ENCODE results near the gene CS. TPM values are rescaled to one million over a fixed set of nuclear protein-coding genes. Genes with fewer than 3 reads are reported as not detected.
A peak's percentile ranks its signal among the peaks of the same experiment; 100 is the strongest.

CS gene
- total RNA-seq, 4 donors from 2014 or later: 211 to 359 (median 271) TPM

DNA sequence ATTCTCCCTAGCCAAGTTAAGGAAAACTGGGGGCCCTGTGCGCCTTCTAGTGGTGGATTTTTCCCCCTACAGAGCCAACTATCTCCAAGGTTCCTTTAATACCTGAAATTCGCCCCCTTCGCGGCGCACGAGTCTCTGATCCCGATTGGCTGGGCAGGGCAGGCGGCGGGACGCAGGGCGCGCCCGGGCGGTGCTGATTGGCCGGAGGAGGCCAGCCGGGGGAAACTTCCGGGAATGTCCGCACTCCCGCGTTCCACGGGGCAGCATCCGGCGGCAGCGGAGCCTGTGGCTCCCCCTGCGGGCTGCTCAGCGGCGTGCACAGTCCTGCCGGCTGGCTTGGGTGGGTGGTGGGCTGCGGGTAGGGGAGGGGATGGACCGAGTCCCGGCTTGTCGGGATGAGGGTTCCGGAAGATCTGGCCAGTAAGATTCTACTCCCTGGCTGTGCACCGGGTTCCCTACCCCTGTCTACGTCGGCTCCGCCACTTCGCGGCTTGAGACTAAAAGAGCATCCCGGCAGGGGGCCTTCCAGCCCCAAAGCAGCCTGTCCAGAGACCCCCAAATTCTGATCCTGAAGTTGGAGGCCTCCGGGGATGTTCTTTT is 75.9 kb downstream of the CS start, which contains the start of gene NABP2:
Gene NABP2, plus strand, starts transcription at position 241 of the 600 bp plus-strand sequence. CDS start 515 bp downstream, outside the sequence.
- in situ Hi-C loops (cut with MboI; ENCODE audit: low sequenced_read_pairs in 4 of 4): loop anchor here in 1 of 4 donors (10.0 kb wide), 1 partner anchor 109 kb away; the partner anchor contains the start of genes RPL41 and ZC3H10
- intact Hi-C loops (cut with DNase I; ENCODE audit: low total_unique reads): loop anchor here (1.0 to 10.0 kb wide), 6 partner anchors 31 to 507 kb away; partner anchors contain the start of genes BLOC1S1, SPRYD4 and ZC3H10

DNA sequence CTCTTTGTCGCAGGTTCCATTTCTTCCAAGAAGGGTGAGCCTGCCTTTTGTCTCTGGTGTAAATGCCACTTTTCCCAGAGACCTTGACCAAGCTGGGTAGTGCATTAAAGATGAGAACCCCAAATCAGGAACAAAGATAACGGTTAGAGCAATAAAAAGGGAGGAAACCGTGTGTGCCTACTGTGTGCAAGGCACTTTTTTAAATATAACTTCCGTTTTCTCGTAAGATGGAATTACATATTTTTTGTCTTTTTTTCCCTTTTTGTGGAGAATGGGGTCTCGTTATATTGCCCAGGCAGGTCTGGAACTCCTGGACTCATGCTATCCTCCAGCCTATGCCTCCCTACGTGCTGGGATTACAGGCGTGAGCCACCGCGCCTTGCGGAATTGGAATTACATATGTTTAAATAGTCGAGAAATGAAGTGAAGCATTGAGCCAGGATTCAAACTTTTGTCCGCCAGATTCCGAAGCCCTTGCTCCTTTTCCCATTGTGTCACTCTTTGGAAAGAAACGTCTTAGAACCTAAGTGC is 76.5 kb downstream of the CS start:
- TF ChIP-seq, protein P1, sequence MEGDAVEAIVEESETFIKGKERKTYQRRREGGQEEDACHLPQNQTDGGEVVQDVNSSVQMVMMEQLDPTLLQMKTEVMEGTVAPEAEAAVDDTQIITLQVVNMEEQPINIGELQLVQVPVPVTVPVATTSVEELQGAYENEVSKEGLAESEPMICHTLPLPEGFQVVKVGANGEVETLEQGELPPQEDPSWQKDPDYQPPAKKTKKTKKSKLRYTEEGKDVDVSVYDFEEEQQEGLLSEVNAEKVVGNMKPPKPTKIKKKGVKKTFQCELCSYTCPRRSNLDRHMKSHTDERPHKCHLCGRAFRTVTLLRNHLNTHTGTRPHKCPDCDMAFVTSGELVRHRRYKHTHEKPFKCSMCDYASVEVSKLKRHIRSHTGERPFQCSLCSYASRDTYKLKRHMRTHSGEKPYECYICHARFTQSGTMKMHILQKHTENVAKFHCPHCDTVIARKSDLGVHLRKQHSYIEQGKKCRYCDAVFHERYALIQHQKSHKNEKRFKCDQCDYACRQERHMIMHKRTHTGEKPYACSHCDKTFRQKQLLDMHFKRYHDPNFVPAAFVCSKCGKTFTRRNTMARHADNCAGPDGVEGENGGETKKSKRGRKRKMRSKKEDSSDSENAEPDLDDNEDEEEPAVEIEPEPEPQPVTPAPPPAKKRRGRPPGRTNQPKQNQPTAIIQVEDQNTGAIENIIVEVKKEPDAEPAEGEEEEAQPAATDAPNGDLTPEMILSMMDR (IDR thresholded peaks at IDR 0.05 in 4 of 5, conservative IDR thresholded peaks at IDR 0.05 in 1 of 5): no peak
- no peak for TF ChIP-seq POLR2A (IDR thresholded peaks at IDR 0.05)
- DNase-seq (no peak), ATAC-seq (no peak)
- Histone ChIP-seq H3K4me1 (peaks cover 34 to 45% of the 10 kb centered on the region in 2 donors), H3K9me3 (no peaks in the 10 kb centered on the region), H3K36me3 (peaks cover 0 to 6% of the 10 kb centered on the region in 2 donors), H3K27me3 (no peaks in the 10 kb centered on the region), H3K4me3 (peak overlapping the region; percentile 15 to 85 (median 62)), H3K27ac (peak overlapping the region; percentile 96 to 100 (median 98))
- in situ Hi-C loops (cut with MboI; ENCODE audit: low sequenced_read_pairs in 4 of 4) (loop anchor here in 1 of 4 donors (10.0 kb wide), 1 partner anchor 109 kb away; the partner anchor contains the start of genes RPL41 and ZC3H10), intact Hi-C loops (cut with DNase I; ENCODE audit: low total_unique reads) (loop anchor here (1.0 to 10.0 kb wide), 8 partner anchors 30 to 506 kb away; partner anchors contain the start of genes BLOC1S1, CS, MYL6 and SPRYD4)

More for the DNA sequence above, 75.9 kb downstream of the CS start, which contains the start of gene NABP2:
- H3K36me3 ChIP-seq: peaks cover 0 to 11% of the 10 kb centered on the region in 2 donors
- DNase-seq (peak; percentile 97 to 99), ATAC-seq (peak; percentile 79 to 84)
- H3K27me3 ChIP-seq: no peaks in the 10 kb centered on the region
- no peaks in the 10 kb centered on the region for H3K9me3 ChIP-seq
- H3K27ac ChIP-seq: peak within 1 kb of the TSS; percentile 96 to 100 (median 98)
- peak within 1 kb of the TSS; percentile 63 to 85 (median 79) for H3K4me3 ChIP-seq
- H3K4me1 ChIP-seq: peaks cover 34 to 45% of the 10 kb centered on the region in 2 donors
- TF ChIP-seq, protein P1 (IDR thresholded peaks at IDR 0.05 in 4 of 5, conservative IDR thresholded peaks at IDR 0.05 in 1 of 5): peak; percentile 94 to 96 (median 95)
- peak in 1 of 2 donors; percentile 25 for TF ChIP-seq POLR2A (IDR thresholded peaks at IDR 0.05)

DNA sequence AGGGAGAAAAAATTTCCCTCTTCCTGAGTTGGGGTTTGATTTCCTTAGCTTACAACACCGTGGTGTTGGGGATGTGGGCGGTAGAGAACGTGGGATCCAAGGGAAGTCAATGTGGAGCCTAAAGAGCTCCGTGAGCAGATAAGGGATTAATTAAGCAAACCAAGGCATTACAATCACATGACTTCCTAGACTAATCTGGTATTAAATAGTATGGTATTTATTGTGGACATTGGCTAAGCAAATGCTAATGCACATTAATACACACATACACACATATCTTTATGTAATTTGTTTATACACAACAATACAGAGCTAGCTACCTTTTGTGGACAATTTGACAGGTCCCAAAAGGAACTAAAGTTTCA is 77.6 kb downstream of the CS start:
- TF ChIP-seq, protein P1 (IDR thresholded peaks at IDR 0.05 in 4 of 5, conservative IDR thresholded peaks at IDR 0.05 in 1 of 5): no peak
- TF ChIP-seq POLR2A (IDR thresholded peaks at IDR 0.05): no peak
- H3K4me1 ChIP-seq: peaks cover 34 to 45% of the 10 kb centered on the region in 2 donors
- in situ Hi-C loops (cut with MboI; ENCODE audit: low sequenced_read_pairs in 4 of 4): loop anchor here in 1 of 4 donors (10.0 kb wide), 1 partner anchor 108 kb away; the partner anchor contains the start of genes RPL41 and ZC3H10
- no peak for ATAC-seq
- H3K9me3 ChIP-seq: no peaks in the 10 kb centered on the region
- intact Hi-C loops (cut with DNase I; ENCODE audit: low total_unique reads): loop anchor here (2.0 to 10.0 kb wide), 4 partner anchors 64 to 505 kb away; partner anchors contain the start of genes BLOC1S1, CS, MYL6 and SPRYD4
- peak overlapping the region; percentile 80 to 99 (median 89) for H3K4me3 ChIP-seq
- DNase-seq: no peak
- no peaks in the 10 kb centered on the region for H3K27me3 ChIP-seq
- H3K27ac ChIP-seq: peak overlapping the region; percentile 96 to 100 (median 98)
- H3K36me3 ChIP-seq: peaks cover 0 to 3% of the 10 kb centered on the region in 2 donors

DNA sequence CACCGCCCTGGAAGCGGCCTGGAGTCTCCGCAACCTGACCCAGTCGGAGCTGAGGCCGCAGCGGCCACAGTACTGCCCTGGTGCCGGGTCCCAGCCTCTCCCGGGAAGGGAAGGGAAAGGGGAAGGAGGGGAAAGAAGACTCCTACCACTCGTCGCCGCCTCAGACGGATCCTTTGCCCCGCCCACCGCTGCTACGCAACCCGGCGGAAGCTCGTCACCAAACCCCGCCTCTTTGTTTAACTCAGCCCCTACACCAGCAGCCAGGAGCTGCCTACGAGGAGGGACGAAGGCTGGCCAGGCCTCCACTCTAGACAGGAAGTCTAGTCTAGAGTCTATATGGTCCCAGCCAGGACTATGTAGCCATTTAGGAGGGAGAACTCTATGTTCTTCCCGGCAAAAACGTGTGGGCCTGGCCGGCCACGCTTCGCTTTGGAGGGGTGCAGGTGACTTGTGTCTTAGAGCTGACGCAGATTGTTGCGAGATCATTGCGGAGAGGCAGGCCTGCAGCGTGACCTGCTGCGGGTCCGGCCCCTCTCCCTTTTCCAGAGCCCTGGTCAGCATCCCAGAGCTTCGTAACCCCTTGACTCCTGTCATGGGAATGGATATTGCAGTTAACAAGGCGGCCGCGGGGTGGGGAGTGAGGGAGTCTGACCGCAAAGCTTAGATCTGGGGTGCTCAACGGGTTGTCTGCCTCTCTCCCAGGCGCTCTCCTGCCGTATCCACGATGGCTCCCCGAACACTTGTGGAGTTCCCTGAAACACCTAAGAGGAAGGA is 78.2 kb downstream of the CS start, which contains the start of gene RNF41:
Gene RNF41, minus strand, starts transcription at position 166 of the 774 bp plus-strand sequence. CDS start 7,875 bp downstream, outside the sequence.
- no peaks in the 10 kb centered on the region for H3K36me3 ChIP-seq
- TF ChIP-seq POLR2A (IDR thresholded peaks at IDR 0.05): peak; percentile 95
- TF ChIP-seq, protein P1 (IDR thresholded peaks at IDR 0.05 in 4 of 5, conservative IDR thresholded peaks at IDR 0.05 in 1 of 5): peak in 2 of 5 experiments; percentile 15 to 32
- intact Hi-C loops (cut with DNase I; ENCODE audit: low total_unique reads): loop anchor here (2.0 to 10.0 kb wide), 4 partner anchors 63 to 505 kb away; partner anchors contain the start of genes BLOC1S1, CS, MYL6 and SPRYD4
- H3K4me3 ChIP-seq: peak within 1 kb of the TSS; percentile 80 to 99 (median 89)
- H3K4me1 ChIP-seq: peaks cover 34 to 45% of the 10 kb centered on the region in 2 donors
- DNase-seq: peak; percentile 95 to 97
- in situ Hi-C loops (cut with MboI; ENCODE audit: low sequenced_read_pairs in 4 of 4): loop anchor here in 1 of 4 donors (10.0 kb wide), 1 partner anchor 107 kb away; the partner anchor contains the start of genes RPL41 and ZC3H10
- ATAC-seq: peak; percentile 81 to 89
- H3K27ac ChIP-seq: peak within 1 kb of the TSS; percentile 96 to 100 (median 98)
- no peaks in the 10 kb centered on the region for H3K27me3 ChIP-seq
- H3K9me3 ChIP-seq: no peaks in the 10 kb centered on the region

Data from gastrocnemius medialis (tissue), 4 donors.